ENCODE results near the gene TMEM269.

The TMEM269 gene

DNA sequence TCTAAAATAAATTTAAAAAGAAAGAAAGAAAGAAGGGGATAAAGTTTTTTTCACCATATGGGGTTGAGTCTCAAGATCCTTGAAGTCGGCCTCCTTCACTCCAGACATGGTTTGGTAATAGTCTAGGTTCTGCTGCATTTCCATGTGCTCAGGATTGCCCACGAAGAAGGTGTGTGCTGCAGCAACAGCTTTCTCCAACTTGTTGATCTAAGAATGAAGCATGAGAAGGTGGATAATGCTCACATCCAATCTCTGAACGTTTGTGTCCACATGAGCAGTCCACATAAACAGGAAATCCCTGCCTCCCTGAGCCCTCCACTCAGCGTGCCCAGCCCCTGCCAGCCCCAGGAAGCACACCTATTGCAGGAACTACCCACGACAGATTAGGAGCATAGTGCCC, 22.5 kb upstream of the TMEM269 start:
- H3K79me2 ChIP-seq (ENCODE audit: control insufficient read depth, insufficient read depth, low read length, unreplicated experiment), result peaks cover 45% of the 10 kb centered on the region
- H3K36me3 ChIP-seq (ENCODE audit: insufficient read depth, low read length), result peaks cover 16% of the 10 kb centered on the region; the same call in 1 of the 2 replicates
- H2AFZ ChIP-seq (ENCODE audit: low read length, unreplicated experiment), result no peak overlapping the region
- H3K4me1 ChIP-seq (ENCODE audit: control insufficient read depth, insufficient read depth, low read length, unreplicated experiment), result peaks cover 6% of the 10 kb centered on the region
- no peak overlapping the region for H3K27ac ChIP-seq (ENCODE audit: low read depth, low read length)
- no peaks in the 10 kb centered on the region for H3K27me3 ChIP-seq (ENCODE audit: insufficient read depth, low read length)
- no peak overlapping the region for H3K4me3 ChIP-seq (ENCODE audit: low read depth, low read length)

DNA sequence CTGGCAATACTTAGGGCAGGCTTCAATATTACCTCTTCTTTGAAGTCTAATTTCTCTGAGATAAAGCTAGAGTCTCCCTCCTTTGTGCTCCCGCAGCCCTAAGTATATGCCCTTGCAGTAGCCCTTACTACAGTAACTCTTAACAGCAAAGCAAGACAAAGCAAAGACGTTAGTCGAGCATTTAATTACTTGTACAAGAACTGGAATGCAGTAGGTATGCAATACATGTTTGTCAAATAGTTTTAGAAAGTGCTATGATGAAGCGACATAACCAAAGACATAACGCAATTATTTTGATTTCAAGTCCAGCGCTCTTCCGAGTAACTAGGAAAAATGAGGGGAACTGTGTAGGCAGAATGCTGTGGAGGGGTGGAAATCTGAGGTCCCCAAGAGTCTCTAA, 19.5 kb upstream of the TMEM269 start:
- Histone ChIP-seq H3K4me3 (ENCODE audit: low read depth, low read length) (peak overlapping the region; percentile 82), H3K79me2 (ENCODE audit: control insufficient read depth, insufficient read depth, low read length, unreplicated experiment) (peaks cover 66% of the 10 kb centered on the region), H3K27me3 (ENCODE audit: insufficient read depth, low read length) (no peaks in the 10 kb centered on the region), H3K4me1 (ENCODE audit: control insufficient read depth, insufficient read depth, low read length, unreplicated experiment) (peaks cover 12% of the 10 kb centered on the region), H2AFZ (ENCODE audit: low read length, unreplicated experiment) (peak overlapping the region; percentile 43), H3K27ac (ENCODE audit: low read depth, low read length) (peak overlapping the region; percentile 53), H3K36me3 (ENCODE audit: insufficient read depth, low read length) (0 out of 2 replicates have a peak, but pooled peaks cover 4% of the 10 kb centered on the region)

DNA sequence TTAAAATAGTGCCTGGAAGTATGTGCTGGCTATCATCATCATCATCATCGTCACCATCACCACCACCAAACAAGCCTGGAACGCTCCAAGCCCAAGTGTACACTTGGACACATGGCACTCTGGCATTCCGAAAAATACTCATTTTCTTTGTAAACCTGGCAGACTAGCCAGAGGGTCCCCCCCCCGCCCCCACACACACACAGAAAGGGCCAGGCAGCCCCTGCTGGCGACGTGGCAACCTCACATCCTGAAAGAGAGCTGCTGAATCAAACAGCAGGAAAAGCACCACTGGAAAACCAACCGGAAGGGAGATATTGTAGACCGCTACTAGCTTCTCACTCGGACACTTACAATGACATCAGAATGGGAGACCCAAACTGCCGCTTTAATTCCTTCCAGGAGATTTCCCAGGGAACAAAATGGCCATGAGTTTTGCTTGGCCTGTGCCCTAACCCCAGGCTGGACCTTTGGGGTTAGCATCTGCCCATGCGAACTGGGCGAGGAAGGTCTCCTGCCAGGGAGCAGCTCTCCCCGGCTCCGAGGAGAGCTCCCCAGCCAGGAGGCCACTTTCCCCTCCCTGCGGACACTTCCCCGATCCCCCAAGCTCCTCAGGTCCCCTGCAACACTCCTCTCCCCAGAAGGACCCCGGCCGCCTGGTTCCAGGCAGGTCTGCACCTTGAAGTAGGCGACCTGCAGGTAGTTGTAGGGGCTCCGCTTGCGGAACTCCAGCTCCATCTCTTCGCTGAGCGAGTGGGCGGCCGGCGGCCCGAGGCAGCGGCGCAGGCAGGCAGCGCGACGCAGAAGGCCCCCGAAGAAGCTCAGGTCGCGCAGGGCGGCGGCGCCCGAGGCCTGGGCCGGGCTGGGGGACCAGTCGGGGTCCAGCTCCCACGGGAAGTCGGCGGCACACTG, 18.7 kb upstream of the TMEM269 start:
- Histone ChIP-seq H3K27ac (ENCODE audit: low read depth, low read length) (peak overlapping the region; percentile 53), H3K4me3 (ENCODE audit: low read depth, low read length) (peak overlapping the region; percentile 82), H3K27me3 (ENCODE audit: insufficient read depth, low read length) (no peaks in the 10 kb centered on the region), H3K36me3 (ENCODE audit: insufficient read depth, low read length) (0 out of 2 replicates have a peak, but pooled peaks cover 4% of the 10 kb centered on the region), H3K79me2 (ENCODE audit: control insufficient read depth, insufficient read depth, low read length, unreplicated experiment) (peaks cover 72% of the 10 kb centered on the region), H2AFZ (ENCODE audit: low read length, unreplicated experiment) (peak overlapping the region; percentile 81), H3K4me1 (ENCODE audit: control insufficient read depth, insufficient read depth, low read length, unreplicated experiment) (peaks cover 12% of the 10 kb centered on the region)

GRCh38 chr1:42766741-42767509, 17.9 kb upstream of the TMEM269 start, which contains the start of the genes C1orf50 and P3H1:
C1orf50 (plus strand) TSS chr1:42767249; CDS start chr1:42767312, 63 bp downstream.
P3H1 (minus strand) TSS chr1:42767028; CDS start chr1:42766971, 57 bp downstream.
- peak within 1 kb of the TSS; percentile 53 for H3K27ac ChIP-seq (ENCODE audit: low read depth, low read length)
- peaks cover 12% of the 10 kb centered on the region for H3K4me1 ChIP-seq (ENCODE audit: control insufficient read depth, insufficient read depth, low read length, unreplicated experiment)
- H2AFZ ChIP-seq (ENCODE audit: low read length, unreplicated experiment), result peak within 1 kb of the TSS; percentile 96
- H3K4me3 ChIP-seq (ENCODE audit: low read depth, low read length), result peak within 1 kb of the TSS; percentile 82
- H3K27me3 ChIP-seq (ENCODE audit: insufficient read depth, low read length), result no peaks in the 10 kb centered on the region
- H3K79me2 ChIP-seq (ENCODE audit: control insufficient read depth, insufficient read depth, low read length, unreplicated experiment), result peaks cover 73% of the 10 kb centered on the region
- 0 out of 2 replicates have a peak, but pooled peaks cover 3% of the 10 kb centered on the region for H3K36me3 ChIP-seq (ENCODE audit: insufficient read depth, low read length)

GRCh38 chr1:42767510-42768000, 17.2 kb upstream of the TMEM269 start:
- no peaks in the 10 kb centered on the region for H3K27me3 ChIP-seq (ENCODE audit: insufficient read depth, low read length)
- H2AFZ ChIP-seq (ENCODE audit: low read length, unreplicated experiment), result peak overlapping the region; percentile 96
- H3K4me3 ChIP-seq (ENCODE audit: low read depth, low read length), result peak overlapping the region; percentile 82
- peaks cover 12% of the 10 kb centered on the region for H3K4me1 ChIP-seq (ENCODE audit: control insufficient read depth, insufficient read depth, low read length, unreplicated experiment)
- H3K27ac ChIP-seq (ENCODE audit: low read depth, low read length), result no peak overlapping the region
- H3K79me2 ChIP-seq (ENCODE audit: control insufficient read depth, insufficient read depth, low read length, unreplicated experiment), result peaks cover 72% of the 10 kb centered on the region
- H3K36me3 ChIP-seq (ENCODE audit: insufficient read depth, low read length), result no peaks in the 10 kb centered on the region

- peaks cover 65% of the 10 kb centered on the region for H3K79me2 ChIP-seq (ENCODE audit: control insufficient read depth, insufficient read depth, low read length, unreplicated experiment)
- H3K4me3 ChIP-seq (ENCODE audit: low read depth, low read length), result peak overlapping the region; percentile 82
- H3K27ac ChIP-seq (ENCODE audit: low read depth, low read length), result no peak overlapping the region
These were observed 16.6 kb upstream of the TMEM269 start for GRCh38 chr1:42768172-42768571.

DNA sequence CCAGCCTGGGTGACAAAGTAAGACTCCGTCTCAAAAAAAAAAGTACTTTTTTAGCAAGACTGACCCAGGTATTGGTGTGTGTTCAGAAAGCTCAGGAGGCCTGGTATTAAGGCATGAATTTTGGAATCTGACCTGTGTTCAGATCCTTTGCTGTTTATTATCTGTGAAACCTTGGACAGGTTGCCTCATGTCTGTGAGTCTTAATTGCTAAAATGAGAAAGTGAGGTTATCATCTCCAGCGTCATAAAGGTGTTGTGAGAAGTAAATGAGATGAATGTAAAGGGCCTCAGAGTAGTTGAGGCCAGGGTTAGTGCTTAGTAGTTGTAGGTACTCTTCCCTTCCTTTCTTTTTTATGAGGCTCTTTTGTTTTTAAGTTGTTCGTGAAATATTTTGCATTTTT, 15.0 kb upstream of the TMEM269 start:
- H3K79me2 ChIP-seq (ENCODE audit: control insufficient read depth, insufficient read depth, low read length, unreplicated experiment), result peaks cover 50% of the 10 kb centered on the region
- H3K4me1 ChIP-seq (ENCODE audit: control insufficient read depth, insufficient read depth, low read length, unreplicated experiment), result peaks cover 7% of the 10 kb centered on the region
- H3K27me3 ChIP-seq (ENCODE audit: insufficient read depth, low read length), result no peaks in the 10 kb centered on the region
- H3K4me3 ChIP-seq (ENCODE audit: low read depth, low read length), result no peak overlapping the region
- peaks cover 4% of the 10 kb centered on the region for H3K36me3 ChIP-seq (ENCODE audit: insufficient read depth, low read length)
- H3K27ac ChIP-seq (ENCODE audit: low read depth, low read length), result no peak overlapping the region
- H2AFZ ChIP-seq (ENCODE audit: low read length, unreplicated experiment), result no peak overlapping the region

More at GRCh38 chr1:42768172-42768571, 16.6 kb upstream of the TMEM269 start:
- H3K4me1 ChIP-seq (ENCODE audit: control insufficient read depth, insufficient read depth, low read length, unreplicated experiment), result peaks cover 12% of the 10 kb centered on the region
- H3K27me3 ChIP-seq (ENCODE audit: insufficient read depth, low read length), result no peaks in the 10 kb centered on the region
- no peaks in the 10 kb centered on the region for H3K36me3 ChIP-seq (ENCODE audit: insufficient read depth, low read length)
- no peak overlapping the region for H2AFZ ChIP-seq (ENCODE audit: low read length, unreplicated experiment)

GRCh38 chr1:42773420-42773819, 11.4 kb upstream of the TMEM269 start:
- H3K27me3 ChIP-seq (ENCODE audit: insufficient read depth, low read length), result no peaks in the 10 kb centered on the region
- H3K36me3 ChIP-seq (ENCODE audit: insufficient read depth, low read length), result peaks cover 10% of the 10 kb centered on the region
- peaks cover 23% of the 10 kb centered on the region for H3K79me2 ChIP-seq (ENCODE audit: control insufficient read depth, insufficient read depth, low read length, unreplicated experiment)

DNA sequence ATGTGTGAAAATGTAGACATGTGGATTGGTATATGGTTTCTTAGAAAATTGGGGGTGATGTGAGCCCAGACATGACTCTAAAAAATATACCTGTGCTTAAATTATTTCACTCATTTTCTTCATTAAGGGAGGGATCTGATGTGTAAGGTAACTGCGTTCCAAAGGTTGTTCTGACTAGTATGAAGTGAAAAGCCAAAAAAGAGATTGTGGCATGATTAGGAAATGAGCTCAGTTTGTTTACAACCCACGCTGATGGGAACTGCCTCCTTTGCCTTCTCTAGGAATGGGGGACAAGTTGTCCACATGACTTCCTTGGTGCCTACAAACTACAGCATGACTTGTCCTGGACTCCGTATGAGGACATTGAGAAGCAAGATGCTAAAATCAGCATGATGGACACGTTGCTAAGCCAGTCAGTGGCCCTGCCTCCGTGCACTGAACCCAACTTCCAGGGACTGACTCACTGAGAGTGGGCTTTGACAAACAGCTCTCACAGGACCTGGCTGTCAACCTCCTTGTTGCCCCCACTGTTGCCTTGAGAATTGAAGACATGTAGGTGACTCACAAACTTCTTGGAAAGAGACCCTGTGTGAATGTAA, 9.8 kb upstream of the TMEM269 start:
- peaks cover 12% of the 10 kb centered on the region for H3K79me2 ChIP-seq (ENCODE audit: control insufficient read depth, insufficient read depth, low read length, unreplicated experiment)
- H3K27ac ChIP-seq (ENCODE audit: low read depth, low read length), result no peak overlapping the region
- H3K4me3 ChIP-seq (ENCODE audit: low read depth, low read length), result no peak overlapping the region
- no peaks in the 10 kb centered on the region for H3K27me3 ChIP-seq (ENCODE audit: insufficient read depth, low read length)
- no peaks in the 10 kb centered on the region for H3K4me1 ChIP-seq (ENCODE audit: control insufficient read depth, insufficient read depth, low read length, unreplicated experiment)
- no peak overlapping the region for H2AFZ ChIP-seq (ENCODE audit: low read length, unreplicated experiment)
- H3K36me3 ChIP-seq (ENCODE audit: insufficient read depth, low read length), result peaks cover 10% of the 10 kb centered on the region

More at GRCh38 chr1:42773420-42773819, 11.4 kb upstream of the TMEM269 start:
- Histone ChIP-seq H3K4me3 (ENCODE audit: low read depth, low read length) (no peak overlapping the region), H2AFZ (ENCODE audit: low read length, unreplicated experiment) (no peak overlapping the region), H3K27ac (ENCODE audit: low read depth, low read length) (no peak overlapping the region), H3K4me1 (ENCODE audit: control insufficient read depth, insufficient read depth, low read length, unreplicated experiment) (peaks cover under 1% of the 10 kb centered on the region)

DNA sequence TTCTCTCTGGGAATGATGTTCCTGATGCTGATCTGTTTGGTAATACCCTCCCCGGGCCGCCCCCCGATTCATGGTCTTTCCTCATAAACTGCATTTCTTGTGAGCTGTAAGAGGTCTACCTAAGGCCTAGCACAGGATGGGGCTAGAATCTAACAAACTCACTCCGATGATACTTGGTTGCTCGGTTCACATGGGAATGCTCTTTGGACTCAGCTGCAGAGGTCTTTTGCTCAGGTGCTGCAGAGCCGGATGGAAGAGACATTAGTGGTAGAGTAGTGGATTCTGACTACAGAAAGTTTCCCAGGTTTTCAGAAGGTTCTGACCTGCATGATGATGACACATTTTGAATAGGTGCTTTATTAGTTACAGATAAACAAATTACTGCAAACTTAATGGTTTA, 8.3 kb upstream of the TMEM269 start:
- H3K27ac ChIP-seq (ENCODE audit: low read depth, low read length), result no peak overlapping the region
- no peak overlapping the region for H3K4me3 ChIP-seq (ENCODE audit: low read depth, low read length)
- H3K36me3 ChIP-seq (ENCODE audit: insufficient read depth, low read length), result peaks cover 10% of the 10 kb centered on the region
- no peak overlapping the region for H2AFZ ChIP-seq (ENCODE audit: low read length, unreplicated experiment)
- no peaks in the 10 kb centered on the region for H3K4me1 ChIP-seq (ENCODE audit: control insufficient read depth, insufficient read depth, low read length, unreplicated experiment)
- peaks cover 6% of the 10 kb centered on the region for H3K79me2 ChIP-seq (ENCODE audit: control insufficient read depth, insufficient read depth, low read length, unreplicated experiment)
- no peaks in the 10 kb centered on the region for H3K27me3 ChIP-seq (ENCODE audit: insufficient read depth, low read length)

All from ACC112 (cell line).